ENCODE data around the gene VAMP5. TPM values are rescaled to one million over a fixed set of nuclear protein-coding genes. Genes with fewer than 3 reads are reported as not detected.

VAMP5 gene
- total RNA-seq, 4 donors from 2014 or later: 6.1 to 45.6 (median 17.0) TPM

GRCh38 chr2:85564144-85564563, 20.1 kb upstream of the VAMP5 start:
- no peak overlapping the region for H3K4me3 ChIP-seq
- peaks cover 0 to 2% (median 0%) of the 10 kb centered on the region in 3 donors for H3K36me3 ChIP-seq
- peaks cover 16 to 25% (median 16%) of the 10 kb centered on the region in 3 donors for H3K4me1 ChIP-seq
- DNase-seq: no peak
- no peaks in the 10 kb centered on the region for H3K9me3 ChIP-seq
- H3K27ac ChIP-seq: no peak overlapping the region
- TF ChIP-seq POLR2A (IDR thresholded peaks at IDR 0.05): no peak
- TF ChIP-seq, protein P1, sequence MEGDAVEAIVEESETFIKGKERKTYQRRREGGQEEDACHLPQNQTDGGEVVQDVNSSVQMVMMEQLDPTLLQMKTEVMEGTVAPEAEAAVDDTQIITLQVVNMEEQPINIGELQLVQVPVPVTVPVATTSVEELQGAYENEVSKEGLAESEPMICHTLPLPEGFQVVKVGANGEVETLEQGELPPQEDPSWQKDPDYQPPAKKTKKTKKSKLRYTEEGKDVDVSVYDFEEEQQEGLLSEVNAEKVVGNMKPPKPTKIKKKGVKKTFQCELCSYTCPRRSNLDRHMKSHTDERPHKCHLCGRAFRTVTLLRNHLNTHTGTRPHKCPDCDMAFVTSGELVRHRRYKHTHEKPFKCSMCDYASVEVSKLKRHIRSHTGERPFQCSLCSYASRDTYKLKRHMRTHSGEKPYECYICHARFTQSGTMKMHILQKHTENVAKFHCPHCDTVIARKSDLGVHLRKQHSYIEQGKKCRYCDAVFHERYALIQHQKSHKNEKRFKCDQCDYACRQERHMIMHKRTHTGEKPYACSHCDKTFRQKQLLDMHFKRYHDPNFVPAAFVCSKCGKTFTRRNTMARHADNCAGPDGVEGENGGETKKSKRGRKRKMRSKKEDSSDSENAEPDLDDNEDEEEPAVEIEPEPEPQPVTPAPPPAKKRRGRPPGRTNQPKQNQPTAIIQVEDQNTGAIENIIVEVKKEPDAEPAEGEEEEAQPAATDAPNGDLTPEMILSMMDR (IDR thresholded peaks at IDR 0.05): no peak
- 81 to 86% methylated on average over 5 of the region's 5 CpGs for WGBS, 2 donors
- intact Hi-C loops (cut with DNase I): no loop called here
- no peaks in the 10 kb centered on the region for H3K27me3 ChIP-seq

DNA sequence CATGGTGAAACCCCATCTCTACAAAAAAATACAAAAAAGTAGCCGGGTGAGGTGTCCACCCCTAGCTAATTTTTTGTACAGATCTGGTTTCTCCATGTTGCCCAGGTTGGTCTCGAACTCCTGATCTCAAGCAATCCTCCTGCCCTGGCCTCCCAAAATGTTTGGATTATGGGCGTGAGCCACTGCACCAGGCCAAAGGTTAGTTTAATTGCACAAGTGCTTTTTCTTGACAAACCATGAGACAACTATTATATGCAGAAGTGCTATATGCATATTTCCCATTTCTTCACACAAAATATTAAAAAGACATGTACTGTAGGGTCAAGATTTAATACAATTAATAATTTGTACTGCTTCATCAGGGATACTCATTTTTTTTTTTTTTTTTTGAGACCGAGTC, 18.0 kb upstream of the VAMP5 start:
- no peak overlapping the region for H3K4me3 ChIP-seq
- no peaks in the 10 kb centered on the region for H3K36me3 ChIP-seq
- H3K27ac ChIP-seq: no peak overlapping the region
- intact Hi-C loops (cut with DNase I): no loop called here
- WGBS, 2 donors: 82% methylated on average over 4 of the region's 4 CpGs
- no peak for TF ChIP-seq POLR2A (IDR thresholded peaks at IDR 0.05)
- TF ChIP-seq, protein P1 (IDR thresholded peaks at IDR 0.05): no peak
- DNase-seq: no peak
- no peaks in the 10 kb centered on the region for H3K9me3 ChIP-seq
- no peaks in the 10 kb centered on the region for H3K27me3 ChIP-seq
- peaks cover 0 to 7% (median 4%) of the 10 kb centered on the region in 3 donors for H3K4me1 ChIP-seq

- DNase-seq: no peak
- H3K4me1 ChIP-seq: peaks cover 24 to 50% (median 24%) of the 10 kb centered on the region in 3 donors
- WGBS, 2 donors: 93% methylated on average over 8 of the region's 8 CpGs
- H3K27me3 ChIP-seq: no peaks in the 10 kb centered on the region
- intact Hi-C loops (cut with DNase I): no loop called here
- peak overlapping the region in 1 of 4 donors; percentile 95 for H3K27ac ChIP-seq
- H3K36me3 ChIP-seq: peaks cover 0 to 7% (median 0%) of the 10 kb centered on the region in 3 donors
- TF ChIP-seq POLR2A (IDR thresholded peaks at IDR 0.05): no peak
- TF ChIP-seq, protein P1 (IDR thresholded peaks at IDR 0.05): no peak
- H3K9me3 ChIP-seq: no peaks in the 10 kb centered on the region
- H3K4me3 ChIP-seq: no peak overlapping the region
Observed at GRCh38 chr2:85575739-85576138, 8.5 kb upstream of the VAMP5 start.

- H3K27me3 ChIP-seq: no peaks in the 10 kb centered on the region
- TF ChIP-seq POLR2A (IDR thresholded peaks at IDR 0.05): no peak
- TF ChIP-seq, protein P1 (IDR thresholded peaks at IDR 0.05): no peak
- H3K9me3 ChIP-seq: no peaks in the 10 kb centered on the region
- H3K4me3 ChIP-seq: peak overlapping the region in 3 of 4 donors; percentile 59 to 70 (median 61)
- intact Hi-C loops (cut with DNase I): no loop called here
- H3K27ac ChIP-seq: peak overlapping the region; percentile 93 to 95 (median 94)
- 18 to 33% methylated on average over 2 to 3 of the region's 3 CpGs for WGBS, 2 donors
- DNase-seq: no peak
- H3K36me3 ChIP-seq: peaks cover 0 to 20% (median 0%) of the 10 kb centered on the region in 3 donors
- H3K4me1 ChIP-seq: peaks cover 24 to 55% (median 24%) of the 10 kb centered on the region in 3 donors
Observed at GRCh38 chr2:85577063-85577385, 7.2 kb upstream of the VAMP5 start.

GRCh38 chr2:85577386-85578242, 6.6 kb upstream of the VAMP5 start, which contains the start of gene VAMP8:
Gene VAMP8 (plus strand): TSS chr2:85577586. CDS start chr2:85577647, 61 bp downstream.
- intact Hi-C loops (cut with DNase I): no loop called here

More at GRCh38 chr2:85577386-85578242, 6.6 kb upstream of the VAMP5 start, which contains the start of gene VAMP8:
- H3K4me3 ChIP-seq: peak within 1 kb of the TSS; percentile 51 to 70 (median 60)
- H3K27me3 ChIP-seq: no peaks in the 10 kb centered on the region
- no peaks in the 10 kb centered on the region for H3K9me3 ChIP-seq
- H3K4me1 ChIP-seq: peaks cover 24 to 55% (median 24%) of the 10 kb centered on the region in 3 donors
- TF ChIP-seq, protein P1 (IDR thresholded peaks at IDR 0.05): no peak
- peak in 1 of 4 donors; percentile 54 for TF ChIP-seq POLR2A (IDR thresholded peaks at IDR 0.05)
- H3K36me3 ChIP-seq: peaks cover 0 to 26% (median 0%) of the 10 kb centered on the region in 3 donors
- H3K27ac ChIP-seq: peak within 1 kb of the TSS; percentile 93 to 95 (median 94)
- DNase-seq: no peak
- WGBS, 2 donors: 9 to 35% methylated on average over 10 to 17 of the region's 19 CpGs
